Neuronal stem cell (in vitro differentiated cells): ENCODE results near the gene MYO5A.

Source experiments
- DNase-seq: peaks from one replicate; pipeline ENCODE4 v3.0.0-alpha.2; 2013; ENCODE audit warnings: low spot score
- H2AFZ ChIP-seq: one replicate; pipeline ENCODE4 v1.6.1; 2013; ENCODE audit warnings: mild to moderate bottlenecking, low read length, inconsistent platforms
- H2AK5ac ChIP-seq: 2 replicates; pipeline ENCODE4 v1.6.1; 2013; ENCODE audit warnings: low read depth, mild to moderate bottlenecking, inconsistent platforms, low read length, moderate library complexity, mixed read lengths
- H2BK120ac ChIP-seq: 2 replicates; pipeline ENCODE4 v1.6.1; 2013; ENCODE audit warnings: low read depth, mild to moderate bottlenecking, inconsistent platforms, low read length, moderate library complexity, mixed read lengths
- H2BK12ac ChIP-seq: one replicate; pipeline ENCODE4 v1.6.1; 2013; ENCODE audit warnings: low read length, inconsistent platforms
- H2BK15ac ChIP-seq: 2 replicates; pipeline ENCODE4 v1.6.1; 2013; ENCODE audit warnings: mild to moderate bottlenecking, low read length, inconsistent platforms, mixed read lengths
- H2BK5ac ChIP-seq: one replicate; pipeline ENCODE4 v1.6.1; 2013; ENCODE audit warnings: inconsistent platforms, mild to moderate bottlenecking, low read length, moderate library complexity
- H3K14ac ChIP-seq: one replicate; pipeline ENCODE4 v1.6.1; 2013; ENCODE audit warnings: low read length, inconsistent platforms
- H3K18ac ChIP-seq: 2 replicates; pipeline ENCODE4 v1.6.1; 2013; ENCODE audit warnings: low read length, inconsistent platforms
- H3K23ac ChIP-seq: 2 replicates; pipeline ENCODE4 v1.6.1; 2013; ENCODE audit warnings: low read depth, mild to moderate bottlenecking, mixed read lengths, low read length, inconsistent platforms; ENCODE audit not compliant: poor library complexity
- H3K27ac ChIP-seq: replicated peaks from 3 replicates; pipeline ENCODE4 v1.5.1; 2013; ENCODE audit warnings: low read length, inconsistent platforms
- H3K27me3 ChIP-seq, 3 experiments: 2 replicates each; pipeline ENCODE4 v1.6.1; 2013; ENCODE audit warnings: low read length in 3 of 3, mild to moderate bottlenecking in 2 of 3, inconsistent platforms in 1 of 3, low read depth in 1 of 3, mixed read lengths in 1 of 3, moderate library complexity in 1 of 3; ENCODE audit not compliant: control insufficient read depth in 3 of 3, insufficient read depth in 3 of 3
- H3K36me3 ChIP-seq, 2 donors: replicated peaks in 1 of 2; 2 replicates each; pipeline ENCODE4 v1.6.1; 2013; ENCODE audit warnings: low read length in 2 of 2; ENCODE audit not compliant: control insufficient read depth in 2 of 2, insufficient read depth in 2 of 2
- H3K4ac ChIP-seq: 2 replicates; pipeline ENCODE4 v1.6.1; 2013; ENCODE audit warnings: inconsistent platforms, mild to moderate bottlenecking, low read length, moderate library complexity
- H3K4me1 ChIP-seq, 2 donors: 1 replicate in 1 of 2; 2 replicates in 1 of 2; pipeline ENCODE4 v1.6.1; 2013; ENCODE audit warnings: low read length in 2 of 2, low read depth in 1 of 2; ENCODE audit not compliant: control insufficient read depth in 2 of 2, insufficient read depth in 1 of 2
- H3K4me2 ChIP-seq: one replicate; pipeline ENCODE4 v1.6.1; 2013; ENCODE audit warnings: mild to moderate bottlenecking, low read length, inconsistent platforms; ENCODE audit not compliant: insufficient read depth, poor library complexity, severe bottlenecking
- H3K4me3 ChIP-seq, 2 donors: 2 replicates each; pipeline ENCODE4 v1.5.1; 2013; ENCODE audit warnings: low read length in 2 of 2, mild to moderate bottlenecking in 2 of 2, inconsistent platforms in 1 of 2, moderate library complexity in 1 of 2
- H3K79me1 ChIP-seq: one replicate; pipeline ENCODE4 v1.6.1; 2013; ENCODE audit warnings: low read depth, mild to moderate bottlenecking, inconsistent platforms, low read length, moderate library complexity
- H3K9ac ChIP-seq: one replicate; pipeline ENCODE4 v1.6.1; 2013; ENCODE audit warnings: mild to moderate bottlenecking, low read depth, low read length, inconsistent platforms; ENCODE audit not compliant: poor library complexity
- H3K9me3 ChIP-seq, 2 donors: replicated peaks in 1 of 2; 2 replicates each; pipeline versions ENCODE3 to v1.6.1; 2013; ENCODE audit warnings: low read length in 2 of 2, mild to moderate bottlenecking in 2 of 2, inconsistent platforms in 1 of 2, low read depth in 1 of 2, mixed read lengths in 1 of 2, moderate library complexity in 1 of 2; ENCODE audit not compliant: control insufficient read depth in 2 of 2, insufficient read depth in 1 of 2
- H4K8ac ChIP-seq: one replicate; pipeline ENCODE4 v1.6.1; 2013; ENCODE audit warnings: low read depth, mild to moderate bottlenecking, inconsistent platforms, low read length, moderate library complexity
- H4K91ac ChIP-seq: one replicate; pipeline ENCODE4 v1.6.1; 2013; ENCODE audit warnings: low read length, low read depth, mild to moderate bottlenecking, inconsistent platforms; ENCODE audit not compliant: poor library complexity
- WGBS, 2 donors: extraction: QIAGEN DNeasy Blood & Tissue Kit; methylation state at CpG; one replicate each; pipeline ENCODE4 v1.1.7; 2013; ENCODE audit warnings: missing lambda C conversion rate in 2 of 2, mixed read lengths in 1 of 2; ENCODE audit not compliant: insufficient read length in 2 of 2, insufficient replicate concordance in 1 of 2; ENCODE audit errors: extremely low coverage in 2 of 2; 5-methylcytosine and 5-hydroxymethylcytosine counted together

MYO5A gene

DNA sequence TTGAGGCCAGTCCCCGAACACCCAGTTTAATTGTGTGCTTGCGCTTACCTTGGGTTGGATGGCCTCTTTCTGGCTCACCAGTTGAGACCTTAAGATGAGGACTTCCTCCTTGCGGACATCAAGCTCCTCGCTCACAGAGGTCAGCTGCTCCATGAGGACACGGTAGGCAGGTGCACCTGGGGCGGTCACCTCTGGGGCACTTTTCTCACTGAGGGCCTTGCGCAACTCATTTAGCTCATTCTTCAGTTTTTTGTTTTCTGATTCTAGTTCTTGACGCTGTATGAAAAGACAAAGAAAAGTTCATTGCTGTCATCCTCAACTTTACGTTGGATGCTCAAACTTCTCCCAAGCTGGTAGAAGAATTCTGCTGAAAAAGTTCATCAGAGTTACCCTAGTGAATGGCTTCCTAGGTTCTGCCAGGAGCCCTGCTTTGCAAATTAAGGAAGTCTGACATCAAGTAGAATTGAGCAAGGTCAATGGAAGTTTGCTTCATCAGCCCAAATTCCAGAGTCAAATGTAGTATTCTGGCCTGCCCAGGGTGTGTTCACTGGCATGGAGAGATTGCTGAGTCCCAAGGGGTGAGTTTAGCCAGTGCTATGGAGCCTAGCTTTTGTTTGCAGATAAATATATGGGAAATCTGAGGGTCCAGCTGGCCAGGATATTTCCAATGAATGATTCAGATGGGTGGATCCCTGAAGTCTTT lies 177.3 kb downstream of the MYO5A start:
- no peak for DNase-seq
- Histone ChIP-seq H4K91ac (no peak overlapping the region), H3K27me3 (no peaks in the 10 kb centered on the region), H2BK120ac (no peak overlapping the region), H3K9me3 (no peaks in the 10 kb centered on the region), H3K14ac (no peak overlapping the region), H2BK12ac (no peak overlapping the region), H3K4me1 (no peaks in the 10 kb centered on the region), H2AK5ac (no peak overlapping the region), H3K79me1 (no peaks in the 10 kb centered on the region), H3K23ac (no peak overlapping the region), H2BK15ac (no peak overlapping the region), H3K9ac (no peak overlapping the region), H3K4me3 (no peak overlapping the region), H2BK5ac (no peak overlapping the region), H2AFZ (no peak overlapping the region), H3K4ac (no peak overlapping the region), H3K4me2 (no peak overlapping the region), H4K8ac (no peak overlapping the region), H3K36me3 (peaks cover 9 to 54% of the 10 kb centered on the region in 2 donors), H3K18ac (no peak overlapping the region), H3K27ac (no peak overlapping the region)
- no CpG with 5 or more reads among the region's 9 CpGs for WGBS, 2 donors

GRCh38 chr15:52350423-52350822 lies 178.3 kb downstream of the MYO5A start:
- Histone ChIP-seq H3K36me3 (peaks cover 9 to 62% of the 10 kb centered on the region in 2 donors), H4K8ac (no peak overlapping the region), H3K9me3 (no peaks in the 10 kb centered on the region), H3K4me2 (no peak overlapping the region), H3K79me1 (no peaks in the 10 kb centered on the region), H4K91ac (no peak overlapping the region), H3K9ac (no peak overlapping the region), H2AFZ (no peak overlapping the region), H3K27me3 (no peaks in the 10 kb centered on the region), H2BK15ac (no peak overlapping the region), H2BK12ac (no peak overlapping the region), H3K4ac (no peak overlapping the region), H2BK5ac (no peak overlapping the region), H3K23ac (no peak overlapping the region), H3K18ac (no peak overlapping the region), H3K27ac (no peak overlapping the region), H3K4me3 (no peak overlapping the region), H2AK5ac (no peak overlapping the region), H3K14ac (no peak overlapping the region), H2BK120ac (no peak overlapping the region), H3K4me1 (no peaks in the 10 kb centered on the region)
- no peak for DNase-seq
- WGBS, 2 donors = no CpG with 5 or more reads among the region's 2 CpGs

DNA sequence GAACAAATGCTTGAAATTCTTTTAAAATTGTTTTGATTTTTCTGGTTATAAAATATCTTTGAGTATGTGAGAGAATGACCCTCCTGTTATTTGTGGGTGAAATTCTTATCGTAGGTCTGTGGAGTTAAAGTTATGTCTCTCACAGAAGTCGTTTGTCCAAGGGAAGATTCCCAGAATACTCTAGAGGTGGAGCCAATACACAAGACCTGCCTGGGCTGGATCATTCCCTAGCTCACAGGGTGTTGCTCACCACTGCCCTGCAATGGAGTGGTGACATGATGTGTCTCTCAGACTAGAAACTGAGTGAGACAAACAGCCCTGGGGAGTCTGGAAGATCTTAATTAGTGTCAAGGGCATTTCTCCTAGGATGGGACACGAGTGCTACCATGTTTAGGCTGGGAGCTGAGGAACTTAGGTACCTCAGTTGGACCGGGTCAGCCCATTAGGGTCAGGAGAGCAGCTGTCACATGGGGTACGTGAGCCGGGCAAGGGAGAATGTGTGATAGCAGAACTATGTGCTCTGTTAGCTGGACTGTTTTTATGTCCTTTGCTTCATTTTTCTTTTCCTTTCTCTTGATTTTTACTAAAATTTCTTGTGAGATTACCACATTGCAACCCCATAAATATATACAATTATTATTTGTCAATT lies 179.5 kb downstream of the MYO5A start:
- no peaks in the 10 kb centered on the region for H3K4me1 ChIP-seq
- WGBS, 2 donors = no CpG with 5 or more reads among the region's 6 CpGs
- no peak overlapping the region for H2AFZ ChIP-seq
- no peak overlapping the region for H3K14ac ChIP-seq
- H4K91ac ChIP-seq = no peak overlapping the region
- no peak overlapping the region for H2BK5ac ChIP-seq
- H3K27me3 ChIP-seq = no peaks in the 10 kb centered on the region
- H3K4me2 ChIP-seq = no peak overlapping the region
- no peak overlapping the region for H3K4ac ChIP-seq
- no peak overlapping the region for H3K9ac ChIP-seq
- no peak overlapping the region for H2BK12ac ChIP-seq
- no peak overlapping the region for H3K27ac ChIP-seq
- no peak overlapping the region for H3K23ac ChIP-seq
- no peak overlapping the region for H2BK15ac ChIP-seq
- no peak overlapping the region for H4K8ac ChIP-seq
- no peaks in the 10 kb centered on the region for H3K79me1 ChIP-seq
- peaks cover 9 to 68% of the 10 kb centered on the region in 2 donors for H3K36me3 ChIP-seq
- H3K18ac ChIP-seq = no peak overlapping the region
- H2AK5ac ChIP-seq = no peak overlapping the region
- H3K4me3 ChIP-seq = no peak overlapping the region
- H3K9me3 ChIP-seq = no peaks in the 10 kb centered on the region
- no peak overlapping the region for H2BK120ac ChIP-seq
- DNase-seq = no peak

- Histone ChIP-seq H2BK120ac (no peak overlapping the region), H3K27ac (no peak overlapping the region), H2BK15ac (no peak overlapping the region), H3K9ac (no peak overlapping the region), H2BK5ac (no peak overlapping the region), H3K4me3 (no peak overlapping the region), H3K27me3 (no peaks in the 10 kb centered on the region), H3K9me3 (no peaks in the 10 kb centered on the region), H3K4me1 (no peaks in the 10 kb centered on the region), H3K4ac (no peak overlapping the region), H3K36me3 (peaks cover 7 to 61% of the 10 kb centered on the region in 2 donors), H4K91ac (no peak overlapping the region), H2AFZ (no peak overlapping the region), H3K14ac (no peak overlapping the region), H3K23ac (no peak overlapping the region), H3K4me2 (no peak overlapping the region), H4K8ac (no peak overlapping the region), H3K79me1 (no peaks in the 10 kb centered on the region), H2BK12ac (no peak overlapping the region), H3K18ac (no peak overlapping the region), H2AK5ac (no peak overlapping the region)
- WGBS, 2 donors = no CpG with 5 or more reads among the region's 5 CpGs
- DNase-seq = no peak
Observed at GRCh38 chr15:52348056-52348745, 180.5 kb downstream of the MYO5A start.
